Amniotic epithelial cell (primary cell): ENCODE measurements around the gene SLC5A2.
A peak's percentile ranks its signal among the peaks of the same experiment; 100 is the strongest.

Experiments
- DNase-seq: peaks from one replicate; pipeline ENCODE4 v3.0.0-alpha.2; 2010; ENCODE audit warnings: low read depth

SLC5A2 gene

DNA sequence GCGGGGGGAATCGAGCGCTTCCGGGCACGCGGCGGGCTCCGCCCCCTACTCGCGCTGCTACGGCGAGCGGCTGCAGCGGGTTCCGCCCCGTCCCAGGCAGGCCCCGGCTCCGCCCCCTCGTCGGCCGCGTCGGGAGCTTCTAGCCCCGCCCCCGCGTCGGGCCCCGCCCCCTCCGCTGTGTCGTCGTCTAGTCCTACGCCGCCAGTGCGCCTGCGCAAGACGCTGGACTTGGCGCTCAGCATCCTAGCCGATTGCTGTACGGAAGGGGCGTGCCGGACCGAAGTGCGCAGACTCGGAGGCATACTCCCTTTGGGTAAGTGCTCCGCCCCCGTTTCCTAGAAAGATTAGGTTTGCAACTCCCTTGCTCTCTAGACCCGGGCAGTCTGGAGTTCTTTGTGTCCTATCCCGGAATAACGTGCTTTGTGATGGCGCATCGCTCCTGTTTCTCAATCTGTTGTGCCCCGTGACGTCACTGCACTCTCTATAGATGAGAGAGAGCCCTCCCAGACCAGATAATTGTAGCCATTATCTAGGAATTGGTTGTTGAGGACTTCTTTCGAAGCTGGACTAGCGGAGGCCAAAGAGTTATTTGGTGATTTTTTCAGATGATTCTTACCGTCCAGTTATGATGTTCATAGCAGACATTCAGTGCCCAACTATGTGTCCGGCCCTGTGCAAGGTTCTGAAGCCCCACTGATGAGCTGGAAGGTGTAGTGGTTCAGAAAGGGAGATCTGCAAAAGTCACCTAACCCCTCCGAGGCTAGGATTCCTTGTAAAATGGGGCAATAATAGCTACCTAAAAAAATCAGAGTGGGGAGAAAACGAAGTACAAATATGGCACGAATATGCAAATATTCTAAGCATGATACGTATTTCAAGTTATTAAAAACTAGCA lies 23.0 kb upstream of the SLC5A2 start:
- peak; percentile 99 for DNase-seq

GRCh38 chr16:31460582-31461002 lies 22.3 kb upstream of the SLC5A2 start:
- DNase-seq = peak; percentile 59

- no peak for DNase-seq
Measured at GRCh38 chr16:31461201-31461920, 21.6 kb upstream of the SLC5A2 start.

DNA sequence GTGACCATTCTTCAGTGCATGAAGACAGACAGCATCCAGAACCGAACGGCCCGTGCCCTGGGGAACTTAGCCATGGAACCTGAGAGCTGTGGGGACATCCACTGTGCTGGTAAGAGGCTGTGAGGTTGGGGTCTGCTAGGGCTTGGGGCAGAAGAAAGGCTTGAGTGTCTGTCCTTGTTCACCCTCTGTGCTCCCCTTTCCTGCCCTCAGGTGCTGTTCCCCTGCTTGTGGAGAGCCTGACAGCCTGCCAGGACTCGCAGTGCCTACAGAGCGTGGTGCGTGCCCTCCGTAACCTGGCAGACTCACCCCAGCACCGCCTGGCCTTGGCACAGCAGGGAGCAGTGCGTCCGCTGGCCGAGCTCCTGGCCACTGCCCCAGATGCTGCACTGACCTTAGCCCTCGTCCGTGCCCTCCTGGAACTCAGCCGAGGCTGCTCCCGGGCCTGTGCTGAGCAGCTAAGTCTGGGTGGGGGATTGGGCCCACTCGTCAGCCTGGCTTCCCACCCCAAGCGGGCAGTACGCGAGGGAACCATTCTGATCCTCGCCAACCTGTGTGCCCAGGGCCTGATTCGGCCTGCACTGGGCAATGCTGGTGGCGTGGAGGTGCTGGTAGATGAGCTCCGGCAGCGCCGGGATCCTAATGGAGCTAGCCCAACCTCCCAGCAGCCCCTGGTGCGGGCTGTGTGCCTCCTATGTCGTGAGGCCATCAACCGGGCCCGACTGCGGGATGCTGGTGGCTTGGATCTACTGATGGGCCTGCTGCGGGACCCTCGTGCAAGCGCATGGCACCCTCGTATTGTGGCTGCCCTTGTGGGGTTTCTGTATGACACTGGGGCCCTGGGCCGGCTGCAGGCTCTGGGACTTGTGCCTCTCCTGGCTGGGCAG lies 20.8 kb upstream of the SLC5A2 start:
- DNase-seq = no peak

DNA sequence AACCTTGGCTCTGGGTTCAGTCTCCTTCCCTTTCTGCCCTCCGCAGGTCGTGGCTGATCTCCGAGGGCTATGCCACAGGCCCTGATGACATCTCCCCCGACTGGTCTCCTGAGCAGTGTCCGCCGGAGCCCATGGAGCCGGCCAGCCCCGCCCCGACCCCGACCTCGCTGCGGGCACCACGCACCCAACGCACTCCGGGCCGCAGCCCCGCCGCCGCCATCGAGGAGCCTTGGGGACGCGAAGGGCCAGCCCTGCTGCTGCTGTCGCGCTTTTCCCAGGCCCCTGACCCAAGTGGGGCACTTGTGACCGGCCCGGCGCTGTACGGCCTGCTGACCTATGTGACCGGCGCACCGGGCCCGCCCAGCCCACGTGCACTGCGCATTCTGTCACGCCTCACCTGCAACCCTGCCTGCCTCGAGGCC lies 18.6 kb upstream of the SLC5A2 start:
- no peak for DNase-seq

DNA sequence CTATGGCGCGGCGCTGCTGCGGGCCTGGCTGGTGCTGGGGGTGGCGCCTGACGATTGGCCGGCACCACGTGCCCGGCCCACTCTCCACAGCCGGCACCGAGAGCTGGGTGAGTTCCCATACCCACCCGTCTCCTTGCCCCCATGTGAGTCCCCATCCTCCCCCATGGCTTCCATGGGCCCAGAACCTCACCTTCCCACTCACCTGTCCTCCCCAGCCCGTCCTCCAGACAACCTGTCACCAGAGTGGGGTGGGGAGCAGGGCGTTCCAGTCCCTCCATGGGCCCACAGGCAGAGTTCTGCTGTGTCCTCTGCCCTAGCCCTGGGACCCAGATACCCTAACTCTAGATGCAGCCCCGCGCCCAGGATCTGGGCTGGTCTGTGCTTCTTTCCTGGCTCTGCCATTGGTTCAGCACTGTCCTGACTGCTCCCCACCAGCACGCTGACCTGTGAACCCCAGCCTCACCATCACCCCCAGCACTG lies 18.1 kb upstream of the SLC5A2 start:
- DNase-seq = no peak

DNA sequence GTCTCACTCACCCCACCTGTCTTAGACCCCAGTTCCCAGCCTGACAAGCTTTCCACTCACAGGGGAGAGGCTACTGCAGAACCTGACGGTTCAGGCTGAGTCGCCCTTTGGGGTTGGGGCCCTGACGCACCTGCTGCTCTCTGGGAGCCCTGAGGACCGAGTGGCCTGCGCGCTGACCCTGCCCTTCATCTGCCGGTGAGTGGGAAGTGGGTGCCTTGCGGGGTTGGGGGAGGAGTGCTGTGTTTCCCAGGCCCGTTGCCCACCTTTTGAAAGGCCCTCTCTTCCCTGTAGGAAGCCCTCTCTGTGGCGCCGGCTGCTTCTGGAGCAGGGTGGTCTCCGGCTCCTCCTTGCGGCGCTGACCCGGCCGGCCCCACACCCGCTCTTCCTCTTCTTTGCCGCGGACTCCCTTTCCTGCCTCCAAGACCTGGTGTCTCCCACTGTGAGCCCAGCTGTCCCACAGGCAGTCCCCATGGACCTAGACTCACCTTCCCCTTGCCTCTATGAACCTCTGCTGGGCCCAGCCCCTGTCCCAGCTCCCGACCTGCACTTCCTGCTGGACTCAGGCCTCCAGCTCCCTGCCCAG lies 17.0 kb upstream of the SLC5A2 start:
- DNase-seq = no peak

- no peak for DNase-seq
Measured at GRCh38 chr16:31466381-31466841, 16.5 kb upstream of the SLC5A2 start.

- DNase-seq = no peak
Measured at GRCh38 chr16:31467151-31467773, 15.7 kb upstream of the SLC5A2 start.

DNA sequence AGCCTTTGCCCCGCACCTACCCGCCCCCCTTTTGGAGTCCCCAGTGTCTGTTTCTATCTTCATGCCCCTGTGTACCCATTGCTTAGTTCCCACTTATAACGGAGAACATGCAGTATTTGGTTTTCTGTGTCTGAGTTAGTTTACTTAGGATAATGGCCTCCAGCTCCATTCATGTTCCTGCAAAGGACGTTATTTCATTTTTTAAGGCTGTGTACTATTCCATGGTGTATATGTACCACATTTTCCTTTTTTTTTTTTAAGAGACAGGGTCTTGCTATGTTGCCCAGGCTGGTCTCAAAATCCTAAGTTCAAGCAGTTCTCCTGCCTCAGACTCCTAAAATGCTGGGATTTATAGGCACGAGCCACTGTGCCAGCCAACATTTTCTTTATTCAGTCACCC lies 15.1 kb upstream of the SLC5A2 start:
- DNase-seq = no peak

DNA sequence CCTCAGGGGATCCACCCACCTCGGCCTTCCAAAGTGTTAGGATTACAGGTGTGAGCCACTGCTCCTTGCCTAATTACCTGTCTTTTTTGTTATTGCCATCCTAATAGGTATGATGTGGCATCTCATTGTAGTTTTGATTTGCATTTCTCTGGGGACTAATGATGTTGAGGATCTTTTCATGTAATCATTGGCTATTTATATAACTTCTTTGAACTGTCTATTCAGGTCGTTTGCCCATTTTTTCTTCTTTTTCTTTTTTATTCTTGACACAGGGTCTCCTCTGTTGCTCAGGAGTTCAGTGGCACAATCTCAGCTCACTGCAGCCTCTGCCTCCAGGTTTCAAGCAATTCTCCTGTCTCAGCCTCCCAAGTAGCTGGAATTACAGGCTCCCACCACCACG lies 12.3 kb upstream of the SLC5A2 start:
- no peak for DNase-seq

DNA sequence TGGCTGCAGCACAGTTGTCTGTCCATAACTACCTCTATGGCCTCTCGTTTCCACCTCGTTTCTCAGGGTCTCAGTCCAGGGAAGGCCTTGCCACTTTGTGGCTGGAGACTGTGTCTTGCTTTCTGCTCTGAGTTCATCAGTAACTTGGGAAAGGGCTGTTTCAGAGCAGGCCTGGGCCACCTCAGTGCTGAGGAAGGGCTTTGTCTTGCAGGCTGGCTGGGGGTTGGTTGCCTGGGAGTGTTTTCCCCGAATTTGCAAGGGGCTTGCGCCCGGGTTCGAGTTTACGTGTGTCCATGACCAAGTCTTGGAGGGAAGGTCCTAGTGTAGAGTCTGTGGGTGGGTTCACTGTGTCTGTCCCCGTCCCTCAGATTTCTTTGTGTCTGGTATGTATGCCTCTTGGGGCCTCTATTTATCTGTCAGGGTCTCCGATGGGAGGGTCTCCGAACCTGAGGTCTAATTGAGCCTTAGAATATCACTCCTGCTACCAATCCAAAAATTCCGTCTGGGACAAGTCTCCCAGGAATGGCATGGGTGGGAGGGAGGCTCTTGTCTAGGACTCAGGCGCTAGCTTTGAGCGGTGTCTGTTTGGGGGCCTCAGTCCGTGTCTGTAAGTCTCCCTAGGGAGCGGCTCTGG lies 11.6 kb upstream of the SLC5A2 start:
- no peak for DNase-seq

DNA sequence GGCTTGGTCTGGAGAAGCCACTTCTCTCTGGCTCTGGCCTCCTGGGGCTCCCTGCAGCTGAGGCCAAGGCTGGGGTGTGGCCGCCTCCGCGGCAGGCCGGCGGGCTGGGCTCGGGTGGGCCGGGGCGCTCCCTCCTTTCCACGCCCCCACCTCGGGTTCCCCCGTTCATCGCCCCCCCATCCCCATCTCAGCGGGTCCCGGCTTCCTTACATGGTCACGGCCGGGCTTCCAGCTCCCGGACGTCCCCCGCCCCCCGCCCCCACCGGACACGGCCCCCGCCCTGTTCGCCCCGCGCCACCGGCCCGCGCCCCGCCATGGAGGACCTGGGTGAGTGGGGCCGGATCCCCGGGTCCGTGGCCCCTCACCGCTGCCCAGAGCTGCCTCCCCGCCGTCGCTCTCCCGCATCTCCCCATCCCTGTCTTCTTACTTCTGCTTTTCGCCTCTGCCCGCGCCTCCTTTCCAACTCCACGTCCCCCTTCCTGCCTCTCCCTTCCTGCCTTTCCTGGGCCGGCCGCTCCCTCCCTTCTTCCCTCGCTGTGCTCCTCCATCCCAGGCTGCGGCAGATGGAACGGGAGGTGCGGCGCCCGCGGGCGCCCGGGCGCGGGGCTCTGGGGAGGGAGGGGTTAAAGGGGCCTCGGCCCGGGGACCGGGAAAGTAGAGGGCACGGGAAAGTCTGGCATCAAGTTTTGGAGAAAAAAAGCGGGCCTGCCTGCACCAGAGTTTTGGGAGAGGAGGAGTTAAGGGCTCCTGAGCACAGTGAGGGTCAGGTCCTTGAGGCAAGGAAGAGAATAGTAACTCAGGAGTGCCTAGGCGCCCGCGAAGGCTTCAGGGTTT lies 10.8 kb upstream of the SLC5A2 start, which contains the start of gene TGFB1I1:
TSS of gene TGFB1I1 (plus strand) at position 278 of the 834 bp plus-strand sequence. CDS start at position 315, 37 bp downstream.
- DNase-seq = peak; percentile 71

DNA sequence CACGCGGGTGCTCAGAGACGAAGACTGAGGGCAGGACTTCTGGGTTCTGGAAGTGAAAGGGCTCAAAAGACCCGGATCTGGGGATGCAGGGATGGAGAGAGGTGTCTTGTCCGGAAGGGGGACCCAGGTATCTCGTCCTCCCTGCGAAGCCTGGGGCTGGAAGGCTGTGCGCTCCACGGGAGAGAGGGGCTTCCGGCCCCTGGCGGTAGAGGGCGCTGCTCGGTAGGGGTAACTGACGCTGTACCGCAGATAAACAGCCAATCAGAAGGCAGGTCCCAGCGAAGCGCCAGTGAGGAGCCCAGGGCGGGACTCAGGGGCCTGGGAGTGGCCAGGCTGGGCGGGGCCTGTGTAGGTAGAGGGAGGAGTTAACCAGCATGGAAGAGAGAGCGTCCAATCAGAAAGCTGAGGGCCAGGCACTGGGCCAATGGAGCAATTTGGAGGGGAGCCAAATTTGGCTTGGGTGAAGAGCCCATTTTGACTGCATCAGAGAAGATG lies 10.2 kb upstream of the SLC5A2 start:
- DNase-seq = peak; percentile 92

DNA sequence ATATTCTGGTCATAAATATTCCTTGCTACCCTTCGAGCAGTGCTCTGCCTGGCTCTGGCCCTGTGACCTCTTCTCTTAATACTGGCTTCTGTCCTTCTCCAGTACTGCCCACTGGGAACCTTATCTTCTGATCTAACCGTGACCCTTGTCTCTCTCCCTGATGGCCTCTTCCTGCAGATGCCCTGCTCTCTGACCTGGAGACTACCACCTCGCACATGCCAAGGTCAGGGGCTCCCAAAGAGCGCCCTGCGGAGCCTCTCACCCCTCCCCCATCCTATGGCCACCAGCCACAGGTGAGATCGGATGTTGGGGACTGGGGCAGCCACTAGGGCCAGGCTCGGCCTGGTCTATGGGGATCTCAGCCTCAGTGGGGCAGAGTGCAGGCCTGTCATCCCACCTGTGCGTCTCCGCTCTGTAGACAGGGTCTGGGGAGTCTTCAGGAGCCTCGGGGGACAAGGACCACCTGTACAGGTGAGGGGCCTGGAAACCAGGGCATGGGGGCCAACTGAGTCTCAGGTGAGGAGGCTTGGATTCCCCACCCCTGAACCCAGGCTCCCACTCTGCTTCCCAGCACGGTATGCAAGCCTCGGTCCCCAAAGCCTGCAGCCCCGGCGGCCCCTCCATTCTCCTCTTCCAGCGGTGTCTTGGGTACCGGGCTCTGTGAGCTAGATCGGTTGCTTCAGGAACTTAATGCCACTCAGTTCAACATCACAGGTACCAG lies 9.5 kb upstream of the SLC5A2 start:
- DNase-seq = no peak

GRCh38 chr16:31474173-31474714 lies 8.7 kb upstream of the SLC5A2 start:
- DNase-seq = peak; percentile 85

DNA sequence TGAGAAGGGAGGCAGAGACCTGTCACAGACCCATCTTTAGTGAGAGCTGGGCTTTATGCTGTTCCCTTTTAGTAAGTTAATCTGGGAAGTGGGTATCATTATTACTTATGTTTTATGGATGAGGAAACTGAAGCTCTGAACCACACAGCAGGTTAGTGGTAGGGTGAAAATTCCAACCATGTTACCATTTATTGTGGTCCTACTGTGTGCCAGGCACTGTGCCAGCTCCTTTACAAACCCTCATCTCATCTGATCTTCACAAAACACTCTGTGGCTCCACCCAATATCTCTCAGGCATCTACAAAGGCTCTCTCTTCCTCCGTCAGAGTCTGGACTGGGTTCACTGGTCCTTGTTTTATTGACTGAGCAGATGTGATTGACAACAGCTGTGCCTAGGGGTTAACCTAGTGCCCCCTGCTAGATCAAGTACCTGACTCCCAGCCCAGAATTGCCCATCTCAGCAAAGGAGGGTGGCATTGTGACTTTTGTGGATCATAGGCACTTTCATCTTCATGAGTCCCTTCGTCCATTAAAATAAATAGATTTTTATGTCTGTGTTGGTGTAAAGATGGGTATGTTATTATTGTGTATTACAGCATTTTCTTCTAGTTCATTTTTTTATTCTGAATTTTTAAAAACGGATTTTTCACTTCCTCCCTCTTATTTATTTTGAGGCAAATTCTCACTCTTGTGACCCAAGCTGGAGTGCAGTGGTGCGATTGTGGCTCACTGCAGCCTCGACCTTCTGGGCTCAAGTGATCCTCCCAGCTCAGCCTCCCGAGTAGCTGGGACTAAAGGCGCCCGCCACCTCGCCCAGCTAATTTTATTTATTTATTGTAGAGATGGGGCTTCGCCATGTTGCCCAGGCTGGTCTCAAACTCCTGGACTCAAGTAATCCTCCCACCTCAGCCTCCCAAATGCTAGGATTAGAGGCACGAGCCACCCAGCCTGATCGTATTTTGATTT lies 7.9 kb upstream of the SLC5A2 start:
- no peak for DNase-seq
